ENCODE data around the gene CAMKMT. TPM values are rescaled to one million over a fixed set of nuclear protein-coding genes. Genes with fewer than 3 reads are reported as not detected.

Gene CAMKMT
- total RNA-seq, 1 experiment from 2014 or later = 14.2 TPM

Other genes starting within 250 kb of the CAMKMT start
- 20.7 and 23.0 TPM in 2 replicates for gene PPM1B, start 193.1 kb upstream of the CAMKMT start, total RNA-seq (2014; rRNA removed; shearing (Covaris generic))
- gene SLC3A1, start 86.5 kb upstream of the CAMKMT start, total RNA-seq (2014; rRNA removed; shearing (Covaris generic)) = not detected in 2 replicates
- 30.2 and 34.1 TPM in 2 replicates for gene PREPL, start 453 bp upstream of the CAMKMT start, total RNA-seq (2014; rRNA removed; shearing (Covaris generic))